ENCODE measurements around the gene IFT57.

DNA sequence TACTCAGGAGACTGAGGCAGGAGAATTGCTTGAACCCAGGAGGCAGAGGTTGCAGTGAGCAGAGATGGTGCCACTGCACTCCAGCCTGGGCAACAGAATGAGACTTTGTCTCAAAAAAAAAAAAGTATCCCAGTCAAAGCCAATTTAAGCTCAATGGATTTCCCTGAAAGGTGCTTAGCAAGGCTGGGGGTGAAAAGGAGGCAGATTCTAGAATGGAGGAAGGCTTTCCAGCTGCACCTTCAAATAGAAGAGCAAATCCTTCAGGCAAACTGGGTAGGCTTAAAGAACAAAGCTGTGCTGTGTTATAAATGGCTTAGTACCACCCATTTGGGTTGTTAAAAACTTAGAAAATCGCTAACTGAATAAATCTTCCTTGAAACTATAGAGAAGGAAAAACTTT, 3.0 kb upstream of the IFT57 start:
- TF ChIP-seq, protein P1, sequence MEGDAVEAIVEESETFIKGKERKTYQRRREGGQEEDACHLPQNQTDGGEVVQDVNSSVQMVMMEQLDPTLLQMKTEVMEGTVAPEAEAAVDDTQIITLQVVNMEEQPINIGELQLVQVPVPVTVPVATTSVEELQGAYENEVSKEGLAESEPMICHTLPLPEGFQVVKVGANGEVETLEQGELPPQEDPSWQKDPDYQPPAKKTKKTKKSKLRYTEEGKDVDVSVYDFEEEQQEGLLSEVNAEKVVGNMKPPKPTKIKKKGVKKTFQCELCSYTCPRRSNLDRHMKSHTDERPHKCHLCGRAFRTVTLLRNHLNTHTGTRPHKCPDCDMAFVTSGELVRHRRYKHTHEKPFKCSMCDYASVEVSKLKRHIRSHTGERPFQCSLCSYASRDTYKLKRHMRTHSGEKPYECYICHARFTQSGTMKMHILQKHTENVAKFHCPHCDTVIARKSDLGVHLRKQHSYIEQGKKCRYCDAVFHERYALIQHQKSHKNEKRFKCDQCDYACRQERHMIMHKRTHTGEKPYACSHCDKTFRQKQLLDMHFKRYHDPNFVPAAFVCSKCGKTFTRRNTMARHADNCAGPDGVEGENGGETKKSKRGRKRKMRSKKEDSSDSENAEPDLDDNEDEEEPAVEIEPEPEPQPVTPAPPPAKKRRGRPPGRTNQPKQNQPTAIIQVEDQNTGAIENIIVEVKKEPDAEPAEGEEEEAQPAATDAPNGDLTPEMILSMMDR (IDR thresholded peaks at IDR 0.05; ENCODE audit: borderline replicate concordance, extremely low read depth, low read length, poor library complexity, severe bottlenecking): no peak
- no peak for TF ChIP-seq EZH2 (IDR thresholded peaks at IDR 0.05; ENCODE audit: borderline replicate concordance, low read depth, low read length, severe bottlenecking)
